ENCODE measurements around the gene SRSF6. TPM values are rescaled to one million over a fixed set of nuclear protein-coding genes. Genes with fewer than 3 reads are reported as not detected.

SRSF6 gene
- total RNA-seq, 2 donors from 2014 or later, result 42.2 to 90.4 TPM

GRCh38 chr20:43461894-43462659, 4.4 kb downstream of the SRSF6 start:
- no peak overlapping the region for H3K27ac ChIP-seq
- no peak for TF ChIP-seq CTCF (IDR thresholded peaks at IDR 0.05)
- peaks cover 21 to 25% of the 10 kb centered on the region in 2 donors for H3K4me1 ChIP-seq (ENCODE audit: control insufficient read depth in 1 of 2, low read depth in 2 of 2)
- no peak for ATAC-seq (ENCODE audit: insufficient number of reproducible peaks, low FRiP score, low read depth)
- no peak for DNase-seq (ENCODE audit: low spot score)
- H3K36me3 ChIP-seq, result peaks cover 48% of the 10 kb centered on the region
- H3K9me3 ChIP-seq, result no peaks in the 10 kb centered on the region
- no peak overlapping the region for H3K4me3 ChIP-seq
- no peaks in the 10 kb centered on the region for H3K27me3 ChIP-seq (replicated peaks; ENCODE audit: insufficient read depth)

- H3K36me3 ChIP-seq, result peaks cover 48% of the 10 kb centered on the region
- no peak for TF ChIP-seq CTCF (IDR thresholded peaks at IDR 0.05)
- no peak for ATAC-seq (ENCODE audit: insufficient number of reproducible peaks, low FRiP score, low read depth)
These were observed 5.2 kb downstream of the SRSF6 start for GRCh38 chr20:43462660-43463526.

GRCh38 chr20:43463527-43464218, 6.0 kb downstream of the SRSF6 start:
- Histone ChIP-seq H3K27me3 (replicated peaks; ENCODE audit: insufficient read depth) (no peaks in the 10 kb centered on the region), H3K9me3 (no peaks in the 10 kb centered on the region), H3K4me1 (ENCODE audit: control insufficient read depth in 1 of 2, low read depth in 2 of 2) (peaks cover 21 to 25% of the 10 kb centered on the region in 2 donors), H3K36me3 (peaks cover 49% of the 10 kb centered on the region), H3K4me3 (no peak overlapping the region), H3K27ac (no peak overlapping the region)
- DNase-seq (ENCODE audit: low spot score) (no peak), ATAC-seq (ENCODE audit: insufficient number of reproducible peaks, low FRiP score, low read depth) (no peak)
- no peak for TF ChIP-seq CTCF (IDR thresholded peaks at IDR 0.05)

More at GRCh38 chr20:43462660-43463526, 5.2 kb downstream of the SRSF6 start:
- Histone ChIP-seq H3K9me3 (no peaks in the 10 kb centered on the region), H3K27ac (no peak overlapping the region), H3K4me3 (no peak overlapping the region), H3K4me1 (ENCODE audit: control insufficient read depth in 1 of 2, low read depth in 2 of 2) (peaks cover 21 to 25% of the 10 kb centered on the region in 2 donors), H3K27me3 (replicated peaks; ENCODE audit: insufficient read depth) (no peaks in the 10 kb centered on the region)
- DNase-seq (ENCODE audit: low spot score), result no peak

GRCh38 chr20:43464219-43464790, 6.6 kb downstream of the SRSF6 start:
- Histone ChIP-seq H3K4me3 (no peak overlapping the region), H3K9me3 (no peaks in the 10 kb centered on the region), H3K27ac (no peak overlapping the region), H3K27me3 (replicated peaks; ENCODE audit: insufficient read depth) (no peaks in the 10 kb centered on the region), H3K4me1 (ENCODE audit: control insufficient read depth in 1 of 2, low read depth in 2 of 2) (peaks cover 16 to 20% of the 10 kb centered on the region in 2 donors), H3K36me3 (peaks cover 51% of the 10 kb centered on the region)
- ATAC-seq (ENCODE audit: insufficient number of reproducible peaks, low FRiP score, low read depth) (no peak), DNase-seq (ENCODE audit: low spot score) (no peak)
- TF ChIP-seq CTCF (IDR thresholded peaks at IDR 0.05), result no peak

All from thoracic aorta (tissue), 2 donors.